H9 (cell line): ENCODE results near the gene TRAF3. TPM values are rescaled to one million over a fixed set of nuclear protein-coding genes. Genes with fewer than 3 reads are reported as not detected.

Experiments
- DNase-seq: peaks from one replicate; pipeline ENCODE4 v3.0.0-alpha.2; 2017
- H2AFZ ChIP-seq: one replicate; pipeline ENCODE4 v1.6.1; 2013; ENCODE audit warnings: mild to moderate bottlenecking, low read length, control low read depth, moderate library complexity
- H2AK5ac ChIP-seq: 2 replicates; pipeline ENCODE4 v1.6.1; 2013; ENCODE audit warnings: low read length, control low read depth, mixed read lengths; ENCODE audit not compliant: insufficient read length
- H2BK120ac ChIP-seq: one replicate; pipeline ENCODE4 v1.6.1; 2013; ENCODE audit warnings: low read depth, mild to moderate bottlenecking, low read length, control low read depth, inconsistent platforms; ENCODE audit not compliant: poor library complexity, severe bottlenecking
- H2BK12ac ChIP-seq: 2 replicates; pipeline ENCODE4 v1.6.1; 2013; ENCODE audit warnings: low read length, control low read depth, mixed read lengths, low read depth; ENCODE audit not compliant: insufficient read length
- H2BK15ac ChIP-seq: 2 replicates; pipeline ENCODE4 v1.6.1; 2013; ENCODE audit warnings: low read depth, low read length, control low read depth
- H2BK20ac ChIP-seq: one replicate; pipeline ENCODE4 v1.6.1; 2013; ENCODE audit warnings: low read depth, mild to moderate bottlenecking, low read length, control low read depth, inconsistent platforms; ENCODE audit not compliant: poor library complexity, severe bottlenecking
- H2BK5ac ChIP-seq: 2 replicates; pipeline ENCODE4 v1.6.1; 2013; ENCODE audit warnings: low read length, control low read depth, mixed read lengths; ENCODE audit not compliant: insufficient read length
- H3K14ac ChIP-seq: 2 replicates; pipeline ENCODE4 v1.6.1; 2013; ENCODE audit warnings: low read length, control low read depth; ENCODE audit not compliant: insufficient read depth
- H3K18ac ChIP-seq: 2 replicates; pipeline ENCODE4 v1.6.1; 2013; ENCODE audit warnings: low read depth, mild to moderate bottlenecking, mixed read lengths, low read length, control low read depth; ENCODE audit not compliant: insufficient read length
- H3K23ac ChIP-seq: 2 replicates; pipeline ENCODE4 v1.6.1; 2013; ENCODE audit warnings: low read length, control low read depth, mixed read lengths, low read depth; ENCODE audit not compliant: insufficient read length
- H3K23me2 ChIP-seq: 2 replicates; pipeline ENCODE4 v1.6.1; 2013; ENCODE audit warnings: low read depth, mild to moderate bottlenecking, mixed read lengths, low read length, control low read depth; ENCODE audit not compliant: insufficient read length, poor library complexity, severe bottlenecking
- H3K27ac ChIP-seq: 2 replicates; pipeline ENCODE4 v1.5.1; 2013; ENCODE audit warnings: low read length, control low read depth, mixed read lengths, low read depth; ENCODE audit not compliant: insufficient read length
- H3K27me3 ChIP-seq: 2 replicates; pipeline ENCODE4 v1.6.1; 2013; ENCODE audit warnings: low read length, control low read depth, inconsistent platforms; ENCODE audit not compliant: insufficient read depth
- H3K4ac ChIP-seq: 2 replicates; pipeline ENCODE4 v1.6.1; 2013; ENCODE audit warnings: low read depth, mild to moderate bottlenecking, control low read depth, inconsistent platforms, low read length, moderate library complexity
- H3K4me1 ChIP-seq: 2 replicates; pipeline ENCODE4 v1.6.1; 2013; ENCODE audit warnings: low read length, control low read depth, inconsistent platforms; ENCODE audit not compliant: insufficient read depth
- H3K4me2 ChIP-seq: 2 replicates; pipeline ENCODE4 v1.6.1; 2013; ENCODE audit warnings: low read length, control low read depth, mixed read lengths; ENCODE audit not compliant: insufficient read length, insufficient read depth
- H3K56ac ChIP-seq: 2 replicates; pipeline ENCODE4 v1.6.1; 2013; ENCODE audit warnings: low read depth, mild to moderate bottlenecking, mixed read lengths, low read length, control low read depth; ENCODE audit not compliant: insufficient read length
- H3K79me1 ChIP-seq: 2 replicates; pipeline ENCODE4 v1.6.1; 2013; ENCODE audit warnings: low read depth, mild to moderate bottlenecking, moderate library complexity, low read length, control low read depth, inconsistent platforms; ENCODE audit not compliant: insufficient read depth, poor library complexity, severe bottlenecking
- H3K79me2 ChIP-seq: 2 replicates; pipeline ENCODE4 v1.6.1; 2013; ENCODE audit warnings: low read length, control low read depth, inconsistent platforms; ENCODE audit not compliant: insufficient read depth
- H3K9ac ChIP-seq: 2 replicates; pipeline ENCODE4 v1.6.1; 2013; ENCODE audit warnings: low read length, control low read depth, mixed read lengths; ENCODE audit not compliant: insufficient read length; ENCODE audit errors: extremely low read depth
- H3K9me3 ChIP-seq: one replicate; pipeline ENCODE4 v1.6.1; 2013; ENCODE audit warnings: low read depth, low read length, inconsistent platforms; ENCODE audit not compliant: control insufficient read depth
- H3T11ph ChIP-seq: one replicate; pipeline ENCODE4 v1.6.1; 2013; ENCODE audit warnings: mild to moderate bottlenecking, low read length, control low read depth, inconsistent platforms
- H4K20me1 ChIP-seq: one replicate; pipeline ENCODE4 v1.6.1; 2013; ENCODE audit not compliant: control insufficient read depth, insufficient read length, insufficient read depth
- H4K5ac ChIP-seq: 2 replicates; pipeline ENCODE4 v1.6.1; 2013; ENCODE audit warnings: low read depth, mild to moderate bottlenecking, mixed read lengths, low read length, control low read depth; ENCODE audit not compliant: insufficient read length
- H4K8ac ChIP-seq: replicated peaks from 2 replicates; pipeline ENCODE4 v1.6.1; 2013; ENCODE audit warnings: low read length, control low read depth, mixed read lengths, low read depth; ENCODE audit not compliant: insufficient read length
- H4K91ac ChIP-seq: 2 replicates; pipeline ENCODE4 v1.6.1; 2013; ENCODE audit warnings: low read depth, mild to moderate bottlenecking, moderate library complexity, mixed read lengths, low read length, control low read depth; ENCODE audit not compliant: insufficient read length
- H3K27ac Mint-ChIP-seq, 3 experiments: 2 replicates in 2 of 3; 3 replicates in 1 of 3; pipeline ENCODE4 v1.8.0; 2020 to 2021; ENCODE audit warnings: mixed read lengths in 3 of 3, mild to moderate bottlenecking in 1 of 3, moderate library complexity in 1 of 3
- H3K27me3 Mint-ChIP-seq: 2 replicates; pipeline ENCODE4 v1.8.0; 2021; ENCODE audit warnings: low read depth, mild to moderate bottlenecking, moderate library complexity, mixed read lengths
- H3K36me3 Mint-ChIP-seq, 3 experiments: 2 replicates in 2 of 3; 3 replicates in 1 of 3; pipeline ENCODE4 v1.8.0; 2020 to 2021; ENCODE audit warnings: low read depth in 3 of 3, mixed read lengths in 3 of 3; ENCODE audit not compliant: insufficient read depth in 1 of 3
- H3K4me1 Mint-ChIP-seq, 2 experiments: 2 replicates each; pipeline ENCODE4 v1.8.0; 2020; ENCODE audit warnings: mixed read lengths in 2 of 2
- H3K4me3 Mint-ChIP-seq, 2 experiments: 2 replicates in 1 of 2; 3 replicates in 1 of 2; pipeline ENCODE4 v1.8.0; 2020 to 2021; ENCODE audit warnings: mild to moderate bottlenecking in 2 of 2, mixed read lengths in 2 of 2, moderate library complexity in 1 of 2
- H3K9me3 Mint-ChIP-seq, 2 experiments: 2 replicates in 1 of 2; 3 replicates in 1 of 2; pipeline ENCODE4 v1.8.0; 2020; ENCODE audit warnings: mild to moderate bottlenecking in 2 of 2, mixed read lengths in 2 of 2, moderate library complexity in 1 of 2
- CTCF ChIP-seq: fragments of 200-600 bp; sonication (generic); conservative IDR thresholded peaks from 3 replicates; pipeline ENCODE4 v1.8.0; 2021; ENCODE audit warnings: antibody characterized with exemption, mild to moderate bottlenecking
- WGBS: extraction: QIAGEN DNeasy Blood & Tissue Kit; methylation state at CpG from one replicate; pipeline ENCODE4 v1.1.7; 2013; ENCODE audit warnings: missing lambda C conversion rate, low lambda C conversion rate, mixed read lengths; ENCODE audit not compliant: insufficient read length; ENCODE audit errors: extremely low coverage; 5-methylcytosine and 5-hydroxymethylcytosine counted together
- total RNA-seq: library from RNA; stranded (reverse); gene quantifications from 2 replicates; pipeline ENCODE4 v1.2.1, GENCODE V29; 2021

Gene TRAF3
- total RNA-seq, 1 experiment from 2014 or later: 9.6 TPM

GRCh38 chr14:102905116-102906108, 128.2 kb downstream of the TRAF3 start:
- no peak overlapping the region for H3K4me2 ChIP-seq
- TF ChIP-seq CTCF: no peak
- Mint-ChIP-seq H3K9me3 (peaks cover 16 to 17% of the 10 kb centered on the region in 2 experiments), H3K4me1 (no peaks in the 10 kb centered on the region; a peak in 1 of 4 replicates), H3K36me3 (peaks cover 25 to 40% (median 35%) of the 10 kb centered on the region in 3 experiments), H3K27ac (no peak overlapping the region; a peak in 1 of 7 replicates), H3K27me3 (no peaks in the 10 kb centered on the region), H3K4me3 (no peak overlapping the region)
- no peak overlapping the region for H3K27ac ChIP-seq
- H2BK15ac ChIP-seq: no peak overlapping the region
- no peak overlapping the region for H2BK12ac ChIP-seq
- no peak overlapping the region for H3K4ac ChIP-seq
- no peak overlapping the region for H2BK5ac ChIP-seq
- no peaks in the 10 kb centered on the region for H4K20me1 ChIP-seq
- H3K4me1 ChIP-seq: no peaks in the 10 kb centered on the region
- H4K8ac ChIP-seq: no peak overlapping the region
- H3K56ac ChIP-seq: no peak overlapping the region
- no peak overlapping the region for H2BK120ac ChIP-seq
- H3K27me3 ChIP-seq: no peaks in the 10 kb centered on the region
- no peak overlapping the region for H4K91ac ChIP-seq
- H2AFZ ChIP-seq: no peak overlapping the region
- WGBS: no CpG with 5 or more reads among the region's 38 CpGs
- no peak overlapping the region for H2BK20ac ChIP-seq
- no peak overlapping the region for H3K9ac ChIP-seq
- no peaks in the 10 kb centered on the region for H3K9me3 ChIP-seq
- H3K14ac ChIP-seq: no peak overlapping the region
- no peaks in the 10 kb centered on the region for H3K79me1 ChIP-seq
- no peak for DNase-seq
- no peak overlapping the region for H4K5ac ChIP-seq
- H3K23ac ChIP-seq: no peak overlapping the region
- H3T11ph ChIP-seq: no peak overlapping the region
- no peak overlapping the region for H3K18ac ChIP-seq
- H3K79me2 ChIP-seq: no peaks in the 10 kb centered on the region
- no peaks in the 10 kb centered on the region for H3K23me2 ChIP-seq
- H2AK5ac ChIP-seq: no peak overlapping the region
